ENCODE data around the gene ACVR1B. TPM values are rescaled to one million over a fixed set of nuclear protein-coding genes. Genes with fewer than 3 reads are reported as not detected.

The ACVR1B gene
- total RNA-seq, 1 donor from 2014 or later, result 13.8 TPM

DNA sequence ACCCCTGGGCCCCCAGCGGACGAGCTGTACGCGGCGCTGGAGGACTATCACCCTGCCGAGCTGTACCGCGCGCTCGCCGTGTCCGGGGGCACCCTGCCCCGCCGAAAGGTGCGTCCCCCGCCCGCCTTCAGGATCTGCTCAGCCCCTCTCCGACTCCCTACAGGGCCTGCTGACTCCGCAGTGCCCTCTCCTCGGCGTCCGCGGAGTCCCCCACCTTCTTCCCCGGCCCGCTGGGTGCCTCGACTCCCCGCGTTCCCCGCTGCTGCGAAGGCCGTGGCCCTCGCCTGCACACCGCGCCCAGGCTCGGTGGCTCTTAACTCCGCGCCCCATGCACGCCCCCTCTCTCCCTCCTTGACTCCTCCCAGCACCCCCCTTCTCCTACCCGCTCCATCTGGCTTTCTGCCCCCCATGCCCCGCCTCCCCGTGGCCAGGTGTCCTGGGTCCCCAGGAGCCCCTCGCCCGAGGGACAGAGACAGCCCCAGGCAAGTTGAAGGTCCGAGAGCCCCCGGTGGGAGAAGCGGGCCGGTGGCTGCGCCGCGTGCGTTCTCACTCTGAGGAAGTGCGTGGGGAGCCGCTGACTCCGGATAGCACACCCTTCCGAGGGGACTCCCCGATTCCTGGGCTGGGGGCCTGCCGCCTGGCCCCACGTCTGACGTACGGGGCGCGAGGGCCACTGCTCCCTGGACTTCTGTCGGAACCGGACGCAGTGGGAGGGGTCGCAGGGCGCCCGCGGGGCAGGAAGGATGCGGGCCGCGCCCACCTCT is 55.8 kb downstream of the ACVR1B start:
- peak overlapping the region; percentile 56 for H2AFZ ChIP-seq (ENCODE audit: low read depth, low read length)

DNA sequence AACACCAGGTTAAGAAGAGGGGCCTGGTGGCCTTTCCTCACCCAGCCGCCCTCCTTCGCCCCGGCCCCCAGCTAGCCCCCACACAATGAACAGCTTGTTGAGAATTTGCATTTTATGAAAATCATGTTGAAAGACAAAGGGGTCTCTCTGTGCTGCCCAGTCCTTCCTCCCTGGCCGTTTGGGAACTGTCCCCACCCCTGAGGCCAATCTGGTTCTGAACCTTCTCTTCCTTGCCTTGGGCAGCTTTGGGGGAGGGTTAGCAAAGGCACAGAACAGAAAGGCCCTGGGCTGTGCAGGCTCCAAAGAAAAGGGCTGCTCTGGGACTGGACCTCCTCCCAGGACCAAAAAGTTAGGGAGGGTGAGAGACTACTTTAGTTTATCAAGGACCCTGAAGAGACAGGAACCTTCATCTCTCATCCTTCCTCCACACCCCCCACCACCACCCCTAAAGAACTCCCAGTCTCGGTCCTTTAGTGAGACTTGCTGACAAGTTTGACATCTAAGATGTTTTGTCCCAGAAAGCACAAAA is 56.5 kb downstream of the ACVR1B start:
- H3K4me1 Mint-ChIP-seq (ENCODE audit: low read depth, unreplicated experiment), result peaks cover 23% of the 10 kb centered on the region
- no peak for FAIRE-seq
- H3K9me3 Mint-ChIP-seq (ENCODE audit: unreplicated experiment), result no peaks in the 10 kb centered on the region
- Histone ChIP-seq H3K4me2 (ENCODE audit: low read length) (peak overlapping the region; percentile 91), H3K9ac (ENCODE audit: low read length) (no peak overlapping the region), H3K27me3 (ENCODE audit: insufficient read depth, low read length) (peaks cover 7% of the 10 kb centered on the region), H3K4me3 (ENCODE audit: insufficient read depth, low read depth, low read length) (peak overlapping the region; percentile 57), H3K79me2 (ENCODE audit: insufficient read depth, low read length) (no peaks in the 10 kb centered on the region), H3K4me1 (ENCODE audit: insufficient read depth, low read length) (peaks cover 21% of the 10 kb centered on the region), H3K27ac (ENCODE audit: low read depth, low read length) (no peak overlapping the region), H4K20me1 (ENCODE audit: insufficient read depth, low read length) (peaks cover 11% of the 10 kb centered on the region), H2AFZ (ENCODE audit: low read depth, low read length) (no peak overlapping the region), H3K36me3 (ENCODE audit: insufficient read depth, low read length) (no peaks in the 10 kb centered on the region), H3K9me3 (ENCODE audit: insufficient read depth, low read depth, low read length) (no peaks in the 10 kb centered on the region)
- DNase-seq (ENCODE audit: low read depth), result no peak
- peak overlapping the region; percentile 87 for H3K4me3 Mint-ChIP-seq (ENCODE audit: unreplicated experiment)
- H3K27me3 Mint-ChIP-seq (ENCODE audit: low read depth, unreplicated experiment), result peaks cover 14% of the 10 kb centered on the region
- no peak overlapping the region for H3K27ac Mint-ChIP-seq (ENCODE audit: unreplicated experiment)
- peaks cover 2% of the 10 kb centered on the region for H3K36me3 Mint-ChIP-seq (ENCODE audit: low read depth, unreplicated experiment)
- TF ChIP-seq, protein P1, sequence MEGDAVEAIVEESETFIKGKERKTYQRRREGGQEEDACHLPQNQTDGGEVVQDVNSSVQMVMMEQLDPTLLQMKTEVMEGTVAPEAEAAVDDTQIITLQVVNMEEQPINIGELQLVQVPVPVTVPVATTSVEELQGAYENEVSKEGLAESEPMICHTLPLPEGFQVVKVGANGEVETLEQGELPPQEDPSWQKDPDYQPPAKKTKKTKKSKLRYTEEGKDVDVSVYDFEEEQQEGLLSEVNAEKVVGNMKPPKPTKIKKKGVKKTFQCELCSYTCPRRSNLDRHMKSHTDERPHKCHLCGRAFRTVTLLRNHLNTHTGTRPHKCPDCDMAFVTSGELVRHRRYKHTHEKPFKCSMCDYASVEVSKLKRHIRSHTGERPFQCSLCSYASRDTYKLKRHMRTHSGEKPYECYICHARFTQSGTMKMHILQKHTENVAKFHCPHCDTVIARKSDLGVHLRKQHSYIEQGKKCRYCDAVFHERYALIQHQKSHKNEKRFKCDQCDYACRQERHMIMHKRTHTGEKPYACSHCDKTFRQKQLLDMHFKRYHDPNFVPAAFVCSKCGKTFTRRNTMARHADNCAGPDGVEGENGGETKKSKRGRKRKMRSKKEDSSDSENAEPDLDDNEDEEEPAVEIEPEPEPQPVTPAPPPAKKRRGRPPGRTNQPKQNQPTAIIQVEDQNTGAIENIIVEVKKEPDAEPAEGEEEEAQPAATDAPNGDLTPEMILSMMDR (IDR thresholded peaks at IDR 0.05; ENCODE audit: insufficient read depth, low read depth, low read length), result no peak
- no peak for TF ChIP-seq EZH2 (IDR thresholded peaks at IDR 0.05; ENCODE audit: insufficient read depth, low read length)

More for the DNA sequence above, 55.8 kb downstream of the ACVR1B start:
- Histone ChIP-seq H3K36me3 (ENCODE audit: insufficient read depth, low read length) (no peaks in the 10 kb centered on the region), H3K79me2 (ENCODE audit: insufficient read depth, low read length) (no peaks in the 10 kb centered on the region), H3K27ac (ENCODE audit: low read depth, low read length) (no peak overlapping the region), H3K27me3 (ENCODE audit: insufficient read depth, low read length) (peaks cover 7% of the 10 kb centered on the region), H3K4me2 (ENCODE audit: low read length) (peak overlapping the region; percentile 91), H3K9ac (ENCODE audit: low read length) (peak overlapping the region; percentile 71), H4K20me1 (ENCODE audit: insufficient read depth, low read length) (peaks cover 11% of the 10 kb centered on the region), H3K4me1 (ENCODE audit: insufficient read depth, low read length) (peaks cover 21% of the 10 kb centered on the region), H3K9me3 (ENCODE audit: insufficient read depth, low read depth, low read length) (no peaks in the 10 kb centered on the region), H3K4me3 (ENCODE audit: insufficient read depth, low read depth, low read length) (peak overlapping the region; percentile 57)
- peaks cover 2% of the 10 kb centered on the region for H3K36me3 Mint-ChIP-seq (ENCODE audit: low read depth, unreplicated experiment)
- no peak overlapping the region for H3K27ac Mint-ChIP-seq (ENCODE audit: unreplicated experiment)
- no peak for DNase-seq (ENCODE audit: low read depth)
- no peaks in the 10 kb centered on the region for H3K9me3 Mint-ChIP-seq (ENCODE audit: unreplicated experiment)
- TF ChIP-seq EZH2 (IDR thresholded peaks at IDR 0.05; ENCODE audit: insufficient read depth, low read length), result peak; percentile 97
- TF ChIP-seq, protein P1 (IDR thresholded peaks at IDR 0.05; ENCODE audit: insufficient read depth, low read depth, low read length), result no peak
- peak overlapping the region; percentile 87 for H3K4me3 Mint-ChIP-seq (ENCODE audit: unreplicated experiment)
- peaks cover 24% of the 10 kb centered on the region for H3K4me1 Mint-ChIP-seq (ENCODE audit: low read depth, unreplicated experiment)
- peaks cover 14% of the 10 kb centered on the region for H3K27me3 Mint-ChIP-seq (ENCODE audit: low read depth, unreplicated experiment)
- no peak for FAIRE-seq

Data from astrocyte (in vitro differentiated cells and primary cell).